HG02943 (cell line): ENCODE data around the gene ANKRD55.

Source experiments
- ATAC-seq: cut with Tn5 transposase; IDR thresholded peaks from one replicate; pipeline ENCODE4 v1.9.1; 2021; ENCODE audit warnings: mild to moderate bottlenecking, low read depth, moderate library complexity; ENCODE audit not compliant: unreplicated experiment

The ANKRD55 gene

DNA sequence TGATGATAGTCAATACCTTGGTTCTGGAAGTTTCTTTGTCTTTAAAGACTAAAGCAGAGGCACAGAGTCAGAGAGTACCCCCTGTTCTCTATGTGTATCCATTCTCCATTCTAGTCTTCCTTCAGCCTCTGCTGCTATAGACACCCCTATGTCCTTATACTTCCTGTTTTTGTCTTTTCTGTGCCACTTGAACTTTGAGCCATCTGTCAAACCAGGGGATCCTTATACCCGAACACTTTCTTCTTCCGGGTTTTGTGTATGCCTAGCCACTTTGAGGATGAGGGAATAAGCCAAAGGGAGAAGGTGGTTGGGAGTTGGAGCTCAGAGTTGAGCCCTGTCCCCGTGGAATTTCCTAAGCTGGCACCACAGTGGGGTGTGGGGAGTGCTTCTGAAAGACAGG, 177.3 kb downstream of the ANKRD55 start:
- ATAC-seq: no peak

DNA sequence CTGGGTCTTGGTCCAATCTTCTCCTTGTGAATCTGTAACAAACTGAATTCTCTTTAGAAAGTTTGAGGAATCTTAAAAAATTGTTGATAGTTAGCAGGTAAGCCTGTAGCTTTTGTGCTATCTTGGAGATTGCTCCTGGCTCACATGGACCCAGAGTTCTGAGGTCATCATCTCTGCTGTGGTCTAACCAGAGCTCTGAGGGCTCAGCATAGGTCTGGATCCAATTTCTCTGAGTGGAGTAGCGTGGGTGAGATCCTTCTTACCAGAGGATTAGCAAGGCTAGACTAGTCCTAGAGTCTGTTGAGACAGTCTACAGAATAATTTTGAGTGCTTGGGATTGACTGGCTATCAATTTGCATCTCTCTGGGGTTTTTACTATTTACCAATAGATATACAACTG, 177.8 kb downstream of the ANKRD55 start:
- ATAC-seq: no peak

DNA sequence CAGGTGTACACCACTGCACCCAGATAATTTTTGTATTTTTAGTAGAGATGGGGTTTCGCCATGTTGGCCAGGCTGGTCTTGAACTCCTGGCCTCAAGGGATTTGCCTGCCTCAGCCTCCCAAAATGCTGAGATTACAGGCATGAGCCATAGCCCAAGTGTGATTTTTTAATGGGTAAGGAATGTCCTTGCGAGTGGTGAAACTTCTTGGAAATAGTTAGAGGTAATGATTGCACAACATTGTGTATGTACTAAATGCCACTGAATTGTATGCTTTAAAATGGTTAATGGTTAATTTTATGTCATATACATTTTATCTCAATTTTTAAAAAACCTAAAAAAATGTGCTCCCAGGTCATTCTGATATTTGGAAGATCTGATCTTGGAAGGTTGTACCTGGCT, 178.5 kb downstream of the ANKRD55 start:
- ATAC-seq: no peak

DNA sequence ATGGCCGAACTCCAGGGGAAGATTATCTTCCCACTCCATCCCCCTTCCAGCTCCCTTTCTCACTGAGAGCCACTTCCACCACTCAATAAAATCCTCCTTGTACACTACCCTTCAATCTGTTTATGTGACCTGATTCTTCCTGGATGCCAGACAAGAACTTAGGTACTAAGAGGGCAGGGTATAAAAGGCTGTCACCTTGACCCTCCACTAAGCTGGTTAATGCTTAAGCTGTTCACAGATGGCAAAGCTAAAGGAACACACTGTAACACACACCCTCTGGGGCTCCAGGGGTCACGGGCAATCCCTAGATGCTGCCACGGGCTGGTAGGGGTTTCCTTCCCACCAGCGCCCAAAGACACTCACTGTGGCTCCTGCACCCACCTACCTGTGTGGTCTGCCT, 179.8 kb downstream of the ANKRD55 start:
- ATAC-seq: no peak

DNA sequence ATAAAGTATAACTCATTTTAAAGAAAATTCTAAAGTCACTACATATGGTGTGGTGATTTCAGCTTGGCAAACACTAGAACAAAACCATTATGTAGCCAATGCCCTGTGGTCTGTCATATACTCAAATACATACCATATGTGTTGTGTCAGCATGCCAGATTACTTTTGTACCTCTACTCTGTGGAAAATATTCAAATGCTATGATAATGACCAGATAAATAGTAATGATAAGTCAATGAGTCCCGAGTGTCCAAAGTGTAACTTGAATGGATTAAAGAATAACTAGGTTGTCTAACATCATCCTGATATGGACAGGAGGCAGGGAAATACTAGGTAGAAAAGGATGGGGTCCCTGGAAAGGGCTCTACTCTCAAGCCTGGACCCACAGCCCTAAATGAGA, 180.4 kb downstream of the ANKRD55 start:
- ATAC-seq: no peak

DNA sequence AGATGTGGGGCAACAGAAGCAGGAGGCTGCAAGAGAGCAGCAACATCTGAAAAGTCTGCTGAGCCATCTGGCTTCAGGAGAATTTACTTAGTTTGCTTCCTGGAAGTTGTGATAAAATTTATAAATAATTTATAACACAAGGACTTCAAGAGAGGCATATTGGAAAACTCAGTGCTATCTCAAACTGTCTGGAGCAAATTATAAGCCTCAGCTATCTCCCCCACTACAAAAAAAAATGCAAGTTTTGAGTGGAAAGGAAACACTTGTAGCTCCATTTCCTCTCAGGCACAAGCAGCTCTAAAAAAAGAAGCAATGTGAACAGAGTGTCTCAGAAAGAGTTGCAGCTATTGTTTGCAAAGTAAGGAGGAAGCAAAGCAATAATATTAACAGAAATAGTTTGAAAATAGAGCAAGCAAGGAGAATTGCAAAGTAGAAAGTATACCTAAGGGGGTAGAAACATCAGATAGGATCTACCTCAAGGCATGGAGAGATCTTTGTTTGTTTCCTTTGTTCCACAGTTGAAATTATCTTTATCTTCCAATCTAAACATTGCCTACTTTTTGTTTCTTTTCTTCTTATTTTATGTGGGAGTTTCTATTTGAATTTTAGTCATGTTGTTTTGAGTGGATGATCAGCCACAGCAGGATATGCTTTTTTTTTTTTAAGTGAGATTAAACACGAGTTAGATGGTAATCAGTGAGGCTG, 182.4 kb downstream of the ANKRD55 start:
- ATAC-seq: no peak
